Lung (tissue), 12 donors: Measurements from ENCODE around the gene ZFP92. TPM values are rescaled to one million over a fixed set of nuclear protein-coding genes. Genes with fewer than 3 reads are reported as not detected.
A peak's percentile ranks its signal among the peaks of the same experiment; 100 is the strongest.

Experiments used
- ATAC-seq: fragments of 200-7000 bp; cut with Tn5 transposase; one replicate; pipeline ENCODE4 v1.9.1; 2020; ENCODE audit warnings: moderate number of reproducible peaks; ENCODE audit not compliant: insufficient read depth, low FRiP score
- DNase-seq, 3 donors: peaks; one replicate each; pipeline ENCODE4 v3.0.0-alpha.2; 2013 to 2017
- H3K27ac ChIP-seq, 2 donors: one replicate each; pipeline ENCODE4 v1.5.1; 2013; ENCODE audit warnings: mild to moderate bottlenecking in 2 of 2, moderate library complexity in 2 of 2, control low read depth in 1 of 2, inconsistent platforms in 1 of 2, low read depth in 1 of 2, low read length in 1 of 2
- H3K27me3 ChIP-seq, 3 donors: one replicate each; pipeline ENCODE4 v1.5.1; 2013; ENCODE audit warnings: low read length in 2 of 3; ENCODE audit not compliant: control insufficient read depth in 3 of 3, insufficient read depth in 3 of 3
- H3K36me3 ChIP-seq, 4 donors: one replicate each; pipeline ENCODE4 v1.5.1; 2013; ENCODE audit warnings: low read length in 4 of 4, mild to moderate bottlenecking in 1 of 4, moderate library complexity in 1 of 4; ENCODE audit not compliant: control insufficient read depth in 4 of 4, insufficient read depth in 4 of 4
- H3K4me1 ChIP-seq, 5 donors: one replicate each; pipeline ENCODE4 v1.5.1; 2013; ENCODE audit warnings: low read length in 5 of 5, mild to moderate bottlenecking in 2 of 5, moderate library complexity in 1 of 5; ENCODE audit not compliant: control insufficient read depth in 5 of 5, insufficient read depth in 5 of 5
- H3K4me3 ChIP-seq: one replicate; pipeline ENCODE4 v1.5.1; 2013; ENCODE audit warnings: mild to moderate bottlenecking, control low read depth, moderate library complexity
- H3K9ac ChIP-seq, 2 donors: one replicate each; pipeline ENCODE4 v1.5.1; 2013; ENCODE audit warnings: low read length in 2 of 2, control low read depth in 1 of 2; ENCODE audit not compliant: insufficient read depth in 1 of 2
- H3K9me3 ChIP-seq, 4 donors: one replicate each; pipeline ENCODE4 v1.5.1; 2013; ENCODE audit warnings: low read length in 3 of 4, mild to moderate bottlenecking in 1 of 4, moderate library complexity in 1 of 4; ENCODE audit not compliant: control insufficient read depth in 4 of 4, insufficient read depth in 3 of 4
- WGBS, 2 donors: extraction: QIAGEN DNeasy Blood & Tissue Kit; methylation state at CpG; one replicate each; pipeline ENCODE4 v1.1.7; 2013; 5-methylcytosine and 5-hydroxymethylcytosine counted together
- polyA plus RNA-seq, 2 donors: library from polyadenylated mRNA; stranded (reverse); fragments of 200-250 nt; gene quantifications; one replicate each; pipeline ENCODE4 v1.2.1, GENCODE V29; 2013
- total RNA-seq, 2 donors: library from RNA; depleted of rRNA in 1 of 2; stranded (reverse); fragments of >200 nt in 1 of 2; gene quantifications; one replicate each; pipeline ENCODE4 v1.2.1, GENCODE V29; 2014 to 2021
- TF ChIP-seq, protein P1 (sequence below): IDR thresholded peaks from 2 replicates; pipeline ENCODE4 v1.5.1; 2012; ENCODE audit warnings: mild to moderate bottlenecking; ENCODE audit errors: control extremely low read depth, extremely low read depth
- donor health status: control.
- donor health status: control.
- donor health status: Bipolar disorder and iron deficiency.
- donor health status: healthy.
- donor health status: DM: yes; HTN: yes; CAD: no.

The ZFP92 gene
- total and polyA plus RNA-seq, 4 donors: 0.69 to 3.6 (median 1.5) TPM

DNA sequence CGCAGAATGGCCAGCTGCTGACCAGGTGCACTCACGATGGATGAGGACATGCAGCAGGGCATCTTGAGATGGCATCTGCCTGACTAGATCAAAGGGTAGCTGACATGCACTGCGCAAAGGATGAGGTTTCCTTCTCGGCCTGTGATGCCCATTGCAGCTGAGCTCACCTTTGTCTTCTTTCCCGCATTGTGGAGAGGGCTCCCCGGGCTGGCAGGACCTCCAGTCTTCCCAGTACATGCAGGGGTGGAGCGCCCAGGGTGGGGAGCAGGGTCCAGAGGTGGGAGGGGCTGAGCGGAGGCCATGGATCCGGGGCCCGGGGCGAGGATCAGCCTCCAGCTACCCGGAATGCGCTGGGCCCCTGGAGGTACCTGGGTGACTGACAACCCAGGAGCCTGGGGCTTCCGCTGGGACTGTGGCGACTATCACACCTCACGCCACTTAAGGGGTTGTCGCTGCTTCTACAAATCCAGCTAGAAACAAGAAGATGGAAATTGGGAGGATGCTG, 22.6 kb downstream of the ZFP92 start:
- no peaks in the 10 kb centered on the region for H3K36me3 ChIP-seq
- no peak overlapping the region for H3K4me3 ChIP-seq
- H3K4me1 ChIP-seq: no peaks in the 10 kb centered on the region
- H3K27me3 ChIP-seq: peaks cover 0 to 8% (median 0%) of the 10 kb centered on the region in 3 donors
- no peak for DNase-seq
- no peak overlapping the region for H3K27ac ChIP-seq
- H3K9me3 ChIP-seq: peaks cover 0 to 18% (median 2%) of the 10 kb centered on the region in 4 donors
- no peak for ATAC-seq
- 87 to 94% methylated on average over 15 to 17 of the region's 17 CpGs for WGBS, 2 donors
- H3K9ac ChIP-seq: no peak overlapping the region
- TF ChIP-seq, protein P1, sequence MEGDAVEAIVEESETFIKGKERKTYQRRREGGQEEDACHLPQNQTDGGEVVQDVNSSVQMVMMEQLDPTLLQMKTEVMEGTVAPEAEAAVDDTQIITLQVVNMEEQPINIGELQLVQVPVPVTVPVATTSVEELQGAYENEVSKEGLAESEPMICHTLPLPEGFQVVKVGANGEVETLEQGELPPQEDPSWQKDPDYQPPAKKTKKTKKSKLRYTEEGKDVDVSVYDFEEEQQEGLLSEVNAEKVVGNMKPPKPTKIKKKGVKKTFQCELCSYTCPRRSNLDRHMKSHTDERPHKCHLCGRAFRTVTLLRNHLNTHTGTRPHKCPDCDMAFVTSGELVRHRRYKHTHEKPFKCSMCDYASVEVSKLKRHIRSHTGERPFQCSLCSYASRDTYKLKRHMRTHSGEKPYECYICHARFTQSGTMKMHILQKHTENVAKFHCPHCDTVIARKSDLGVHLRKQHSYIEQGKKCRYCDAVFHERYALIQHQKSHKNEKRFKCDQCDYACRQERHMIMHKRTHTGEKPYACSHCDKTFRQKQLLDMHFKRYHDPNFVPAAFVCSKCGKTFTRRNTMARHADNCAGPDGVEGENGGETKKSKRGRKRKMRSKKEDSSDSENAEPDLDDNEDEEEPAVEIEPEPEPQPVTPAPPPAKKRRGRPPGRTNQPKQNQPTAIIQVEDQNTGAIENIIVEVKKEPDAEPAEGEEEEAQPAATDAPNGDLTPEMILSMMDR: no peak

DNA sequence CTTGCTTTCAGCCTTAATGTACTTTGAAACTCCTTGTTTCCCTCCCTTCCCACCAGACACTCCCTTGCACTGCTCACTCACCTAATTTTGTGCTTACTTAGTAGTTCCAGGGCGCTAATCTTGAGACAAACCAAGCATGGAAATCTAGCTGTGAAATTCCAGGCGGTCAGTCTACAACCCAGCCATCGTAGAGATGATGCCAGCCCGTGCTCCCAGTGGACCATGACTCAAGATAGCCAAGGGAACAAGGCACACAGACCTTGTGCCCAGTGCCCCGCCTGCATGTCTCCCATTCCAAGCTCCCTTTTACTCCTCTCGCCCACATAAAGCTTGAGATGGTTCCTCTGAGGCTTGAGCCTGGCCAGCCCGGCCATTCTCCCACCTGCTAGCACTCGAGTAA, 23.5 kb downstream of the ZFP92 start:
- no peak for DNase-seq
- H3K9ac ChIP-seq: no peak overlapping the region
- TF ChIP-seq, protein P1: no peak
- H3K4me1 ChIP-seq: no peaks in the 10 kb centered on the region
- H3K27me3 ChIP-seq: peaks cover 0 to 8% (median 0%) of the 10 kb centered on the region in 3 donors
- peaks cover 0 to 21% (median 2%) of the 10 kb centered on the region in 4 donors for H3K9me3 ChIP-seq
- no peak overlapping the region for H3K27ac ChIP-seq
- no peaks in the 10 kb centered on the region for H3K36me3 ChIP-seq
- no peak for ATAC-seq
- WGBS, 2 donors: 84 to 97% methylated on average over 8 of the region's 8 CpGs
- no peak overlapping the region for H3K4me3 ChIP-seq

DNA sequence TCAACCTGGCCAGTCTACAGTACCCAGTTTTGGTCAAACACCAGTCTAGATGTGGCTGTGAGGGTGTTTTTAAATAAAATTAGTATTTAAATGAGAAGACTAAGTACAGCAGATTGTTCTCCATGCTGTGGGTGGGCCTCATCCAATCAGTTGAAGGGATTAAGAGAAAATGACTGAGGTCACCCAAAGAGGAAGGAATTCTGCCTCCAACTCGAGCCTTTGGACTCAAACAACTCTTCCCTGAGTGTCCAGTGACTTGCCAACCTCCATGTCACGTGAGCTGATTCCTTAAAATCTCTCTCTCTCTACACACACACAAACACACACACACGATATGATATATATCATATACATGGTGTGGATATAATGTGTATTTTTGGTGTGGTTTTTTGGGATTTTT, 24.6 kb downstream of the ZFP92 start:
- no peaks in the 10 kb centered on the region for H3K36me3 ChIP-seq
- H3K27me3 ChIP-seq: peaks cover 0 to 8% (median 5%) of the 10 kb centered on the region in 3 donors
- peaks cover 0 to 27% (median 1%) of the 10 kb centered on the region in 4 donors for H3K9me3 ChIP-seq
- WGBS, 2 donors: 63 to 80% methylated on average over 3 of the region's 3 CpGs
- H3K9ac ChIP-seq: no peak overlapping the region
- H3K27ac ChIP-seq: no peak overlapping the region
- no peak for ATAC-seq
- TF ChIP-seq, protein P1: no peak
- H3K4me3 ChIP-seq: no peak overlapping the region
- no peak for DNase-seq
- H3K4me1 ChIP-seq: no peaks in the 10 kb centered on the region

DNA sequence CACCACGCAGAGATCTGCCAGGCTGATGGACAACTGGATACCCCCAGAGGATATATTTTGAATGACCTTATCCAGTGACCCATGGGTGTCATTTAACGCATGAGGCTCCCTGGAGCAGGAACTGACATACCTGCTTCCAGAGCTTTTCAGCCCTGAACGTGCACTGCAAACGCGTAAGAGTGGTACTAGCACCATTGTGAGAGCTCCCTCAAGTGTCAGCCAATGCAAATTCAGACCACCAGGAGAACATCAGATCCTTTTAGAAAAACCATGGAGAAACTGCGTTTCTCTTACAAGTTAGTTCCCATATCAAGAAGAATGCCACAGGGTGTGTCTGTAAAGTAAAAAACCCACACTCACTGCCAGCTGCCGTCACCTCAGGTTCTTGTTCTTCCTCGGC, 27.3 kb downstream of the ZFP92 start:
- Histone ChIP-seq H3K27me3 (peaks cover 0 to 5% (median 2%) of the 10 kb centered on the region in 3 donors), H3K9me3 (peaks cover 0 to 17% (median 0%) of the 10 kb centered on the region in 4 donors), H3K4me1 (no peaks in the 10 kb centered on the region), H3K9ac (no peak overlapping the region), H3K4me3 (no peak overlapping the region), H3K36me3 (no peaks in the 10 kb centered on the region), H3K27ac (no peak overlapping the region)
- DNase-seq (peak in 2 of 3 donors; percentile 28 to 44), ATAC-seq (no peak)
- TF ChIP-seq, protein P1: no peak
- WGBS, 2 donors: 28 to 51% methylated on average over 8 of the region's 8 CpGs
